Measurements from ENCODE around the gene VPS11. TPM values are rescaled to one million over a fixed set of nuclear protein-coding genes. Genes with fewer than 3 reads are reported as not detected.
A peak's percentile ranks its signal among the peaks of the same experiment; 100 is the strongest.
"Not testable (repeated sequence)": the region's sequence is repeated elsewhere in the genome, so short reads cannot be mapped to it uniquely, and the experiment has no call there.

VPS11 gene
- polyA plus RNA-seq, 1 donor, result 24.6 TPM

DNA sequence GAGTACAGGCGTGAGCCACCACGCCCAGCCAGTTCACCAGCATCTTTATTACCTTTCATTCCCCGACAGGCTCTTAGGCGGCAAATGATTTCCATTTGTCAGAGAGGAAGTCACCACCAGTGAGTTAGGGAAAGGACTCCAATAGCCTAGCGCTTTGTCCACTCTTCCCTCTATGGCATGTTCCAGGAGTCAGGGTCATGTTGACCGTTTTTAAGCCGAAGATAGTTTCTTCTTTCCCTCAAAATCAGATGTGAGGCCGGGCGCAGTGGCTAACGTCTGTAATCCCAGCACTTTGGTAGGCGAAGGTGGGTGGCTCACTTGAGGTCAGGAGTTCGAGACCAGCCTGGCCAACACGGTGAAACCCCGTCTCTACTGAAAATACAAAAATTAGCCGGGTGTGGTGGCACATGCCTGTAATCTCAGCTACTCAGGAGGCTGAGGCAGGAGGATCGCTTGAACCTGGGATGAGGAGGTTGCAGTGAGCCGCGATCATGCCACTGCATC is 35.6 kb downstream of the VPS11 start:
- not testable (repeated sequence) for DNase-seq (ENCODE audit: low read depth)

DNA sequence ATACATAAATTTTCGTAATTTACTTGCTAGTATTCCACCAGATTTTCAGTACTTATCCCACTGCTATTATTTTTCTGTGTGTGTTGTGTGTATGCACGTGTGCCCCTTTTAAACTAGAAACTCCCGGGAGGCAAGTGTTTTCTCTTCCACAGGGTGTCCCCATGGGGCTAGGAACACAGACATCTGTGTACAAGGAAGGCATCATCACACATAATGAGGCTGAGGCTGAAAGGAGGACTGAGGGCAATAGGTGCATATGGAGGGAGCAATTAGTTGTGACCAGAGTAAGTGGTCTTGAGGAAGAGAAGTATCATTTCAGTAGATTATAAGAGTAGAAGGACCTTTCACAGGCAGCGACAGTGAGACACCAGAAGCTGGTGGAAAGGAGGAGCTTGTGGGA is 36.2 kb downstream of the VPS11 start:
- DNase-seq (ENCODE audit: low read depth), result no peak

DNA sequence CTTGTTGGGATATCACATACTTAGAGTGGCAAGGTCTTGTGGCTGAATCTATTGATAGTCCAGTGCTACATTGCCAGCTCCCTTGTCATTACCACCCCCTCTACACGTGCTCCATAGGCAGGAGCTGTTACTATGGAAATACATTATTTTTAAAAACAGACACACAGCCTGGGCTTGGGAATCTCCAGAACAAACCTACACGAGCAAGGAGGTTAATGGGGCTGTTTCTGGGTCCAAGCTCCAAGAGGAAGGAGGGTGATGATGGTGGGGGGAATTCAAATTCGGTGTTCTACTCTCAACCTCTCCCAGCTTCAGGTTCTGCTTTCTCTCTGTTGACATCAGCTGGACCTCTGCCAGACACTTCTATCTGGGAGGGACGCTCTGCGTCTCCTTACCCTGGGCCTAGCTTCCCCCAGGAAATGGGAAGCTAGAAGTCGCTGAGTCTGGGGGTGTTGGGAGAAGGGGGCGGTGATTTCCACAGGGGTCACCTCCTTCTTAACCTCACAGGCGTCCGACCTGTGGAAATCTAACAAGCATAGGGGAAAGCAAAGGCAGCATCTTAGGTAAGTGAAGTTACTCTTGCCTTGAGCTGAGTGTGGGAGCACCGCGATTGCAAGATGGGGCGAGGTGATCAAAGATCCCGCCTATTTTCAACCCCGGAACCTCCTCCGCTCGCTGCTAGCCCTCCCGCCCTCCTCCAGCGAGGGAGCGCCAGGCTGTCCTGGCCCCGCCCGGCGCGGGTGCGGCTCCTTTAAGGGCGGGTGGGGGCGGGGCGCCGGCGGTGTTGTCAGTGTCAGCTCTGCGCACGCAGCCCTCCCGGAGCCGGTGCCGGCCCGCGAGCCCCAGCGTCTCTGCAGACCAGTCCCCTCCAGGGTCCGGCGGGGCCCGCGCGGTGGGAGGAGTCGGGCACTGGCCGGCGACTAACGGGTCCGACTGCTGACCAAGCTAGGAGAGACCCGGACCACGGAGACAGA is 39.2 kb downstream of the VPS11 start, which contains the start of gene C2CD2L:
C2CD2L (plus strand) TSS at position 781 of the 974 bp plus-strand sequence. CDS start 398 bp downstream, outside the sequence.
- DNase-seq (ENCODE audit: low read depth), result peak; percentile 53

GRCh38 chr11:119107538-119108145 is 40.0 kb downstream of the VPS11 start:
- no peak for DNase-seq (ENCODE audit: low read depth)

GRCh38 chr11:119108146-119108856 is 40.7 kb downstream of the VPS11 start:
- DNase-seq (ENCODE audit: low read depth), result no peak

- no peak for DNase-seq (ENCODE audit: low read depth)
Measured at GRCh38 chr11:119108857-119109221, 41.2 kb downstream of the VPS11 start.

- DNase-seq (ENCODE audit: low read depth), result no peak
Measured at GRCh38 chr11:119109843-119110242, 42.2 kb downstream of the VPS11 start.

DNA sequence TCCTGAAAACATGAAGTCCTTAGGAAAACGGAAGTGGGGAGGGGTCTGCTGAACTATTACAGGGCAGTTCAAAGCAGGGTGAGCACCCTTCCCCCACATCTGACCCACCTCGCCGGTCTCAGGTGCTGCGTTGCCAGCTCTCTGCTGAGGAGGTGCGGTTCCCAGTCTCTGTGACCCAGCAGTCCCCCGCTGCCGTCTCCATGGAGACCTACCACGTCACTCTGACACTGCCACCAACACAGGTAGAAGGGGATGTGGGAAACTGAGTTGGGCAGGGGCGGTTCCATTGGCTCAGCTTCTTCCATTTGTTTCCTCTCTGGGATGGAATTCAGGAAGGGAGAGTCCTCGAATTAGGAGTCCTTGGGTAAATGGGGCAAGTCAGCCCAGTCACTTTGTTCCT is 42.8 kb downstream of the VPS11 start:
- no peak for DNase-seq (ENCODE audit: low read depth)

GRCh38 chr11:119111361-119111925 is 43.8 kb downstream of the VPS11 start:
- DNase-seq (ENCODE audit: low read depth), result no peak

DNA sequence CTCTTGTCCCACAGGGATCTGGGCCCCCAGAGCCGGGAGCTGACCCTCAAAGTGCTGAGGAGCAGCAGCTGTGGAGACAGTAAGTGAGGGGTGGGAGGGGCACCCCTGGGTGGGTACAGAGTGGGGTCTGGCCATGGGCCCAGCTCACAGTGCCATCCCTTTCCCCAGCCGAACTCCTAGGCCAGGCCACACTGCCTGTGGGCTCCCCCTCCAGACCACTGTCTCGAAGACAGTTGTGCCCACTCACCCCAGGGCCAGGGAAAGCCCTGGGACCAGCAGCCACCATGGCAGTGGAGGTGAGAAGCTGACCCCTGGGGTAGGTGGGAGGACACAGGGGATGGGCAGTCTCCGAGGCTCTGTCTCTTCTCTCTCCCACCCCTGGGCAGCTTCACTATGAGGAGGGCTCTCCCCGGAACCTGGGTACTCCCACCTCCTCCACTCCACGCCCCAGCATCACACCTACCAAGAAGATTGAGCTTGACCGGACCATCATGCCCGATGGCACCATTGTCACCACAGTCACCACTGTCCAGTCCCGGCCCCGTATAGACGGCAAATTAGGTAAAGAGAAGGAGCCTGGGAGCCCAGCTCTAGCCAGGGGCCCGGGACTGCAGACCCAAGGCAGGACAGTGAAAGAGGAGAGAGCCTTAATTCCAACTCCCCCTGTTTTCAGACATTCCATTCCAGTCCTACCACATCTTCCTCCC is 44.8 kb downstream of the VPS11 start:
- DNase-seq (ENCODE audit: low read depth), result no peak

DNA sequence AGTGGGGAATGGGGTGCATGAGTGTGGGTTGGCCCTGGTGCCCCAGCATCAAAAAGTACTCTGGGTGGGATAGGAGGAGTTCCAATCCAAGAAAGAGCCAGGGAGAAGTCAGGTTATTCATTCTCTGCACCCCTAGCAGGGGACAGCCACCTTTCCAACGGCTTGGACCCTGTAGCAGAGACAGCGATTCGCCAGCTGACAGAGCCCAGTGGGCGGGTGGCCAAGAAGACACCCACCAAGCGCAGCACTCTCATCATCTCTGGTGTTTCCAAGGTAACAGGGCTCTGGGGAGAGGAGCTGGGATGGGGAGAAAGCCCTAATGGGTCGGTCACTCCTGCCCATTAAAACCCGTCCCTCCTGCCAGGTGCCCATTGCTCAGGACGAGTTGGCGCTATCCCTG is 46.1 kb downstream of the VPS11 start:
- no peak for DNase-seq (ENCODE audit: low read depth)

- DNase-seq (ENCODE audit: low read depth), result no peak
Measured at GRCh38 chr11:119114351-119114750, 46.7 kb downstream of the VPS11 start.

- no peak for DNase-seq (ENCODE audit: low read depth)
Measured at GRCh38 chr11:119115484-119116234, 48.0 kb downstream of the VPS11 start.

DNA sequence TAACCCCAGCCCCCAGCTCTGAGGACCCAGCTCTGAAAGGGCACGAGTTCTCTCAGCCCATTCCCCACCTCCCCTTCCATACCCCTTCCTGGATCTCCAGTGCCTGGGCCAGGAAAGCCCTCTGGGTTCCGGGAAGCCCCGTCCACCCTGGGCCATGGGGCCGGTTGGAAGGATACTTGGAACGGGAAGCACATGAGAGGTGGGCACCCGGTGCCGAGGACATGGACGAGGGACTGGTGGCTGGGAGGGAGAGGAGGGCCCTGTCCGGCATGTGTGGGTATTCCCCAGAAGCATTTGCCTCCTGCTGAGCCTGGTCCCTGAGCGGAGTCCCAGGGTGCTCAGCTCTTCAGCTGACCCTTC is 48.6 kb downstream of the VPS11 start:
- DNase-seq (ENCODE audit: low read depth), result no peak

- DNase-seq (ENCODE audit: low read depth), result no peak
Measured at GRCh38 chr11:119116601-119117000, 49.0 kb downstream of the VPS11 start.

DNA sequence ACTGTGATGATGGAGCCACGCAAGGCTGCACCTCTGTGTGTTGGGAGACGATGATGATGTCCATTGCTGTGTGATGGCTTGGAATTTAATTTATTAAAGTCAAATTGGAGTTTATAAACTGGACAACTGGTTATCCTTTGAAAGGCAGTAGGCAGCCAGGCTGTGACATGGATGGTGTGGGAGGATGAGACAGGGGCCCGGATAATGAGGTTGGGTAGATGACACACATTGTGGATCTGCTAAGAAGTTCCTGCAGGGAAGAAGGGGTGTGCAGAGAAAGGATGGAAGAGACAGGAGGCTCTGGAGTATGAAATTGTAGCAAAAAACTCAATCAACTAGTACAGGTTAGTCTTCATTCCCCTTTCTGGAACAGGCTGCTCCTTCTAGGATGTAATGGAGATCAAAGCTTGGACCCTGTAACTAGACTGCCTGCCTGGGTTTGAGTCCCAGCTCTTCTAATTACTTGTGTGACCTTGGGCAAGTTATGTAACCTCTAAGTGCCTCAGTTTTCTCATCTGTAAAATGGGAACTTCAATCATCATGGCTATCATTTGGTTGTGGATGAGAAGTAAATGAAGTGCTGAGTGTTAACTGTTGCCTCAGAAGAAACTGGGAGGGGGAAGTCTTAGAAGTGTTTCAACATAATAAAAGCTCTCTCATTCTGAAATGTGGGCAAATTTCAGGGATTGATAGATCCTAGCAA is 49.5 kb downstream of the VPS11 start:
- no peak for DNase-seq (ENCODE audit: low read depth)

DNA sequence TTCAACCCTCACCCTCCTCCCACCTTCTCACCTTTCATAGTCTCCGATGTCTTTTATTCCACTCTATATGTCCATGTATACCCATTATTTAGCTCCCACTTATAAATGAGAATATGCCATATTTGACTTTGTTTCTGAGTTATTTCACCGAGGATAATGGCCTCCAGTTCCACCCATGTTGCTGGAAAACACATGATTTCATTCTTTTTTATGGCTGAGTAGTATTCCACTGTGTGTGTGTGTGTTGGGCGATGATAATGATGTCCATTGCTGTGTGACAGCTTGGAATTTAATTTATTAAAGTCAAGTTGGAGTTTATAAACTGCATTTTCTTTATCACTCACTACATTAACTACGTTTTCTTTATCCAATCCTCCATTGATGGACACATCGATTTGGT is 50.6 kb downstream of the VPS11 start:
- DNase-seq (ENCODE audit: low read depth), result no peak

DNA sequence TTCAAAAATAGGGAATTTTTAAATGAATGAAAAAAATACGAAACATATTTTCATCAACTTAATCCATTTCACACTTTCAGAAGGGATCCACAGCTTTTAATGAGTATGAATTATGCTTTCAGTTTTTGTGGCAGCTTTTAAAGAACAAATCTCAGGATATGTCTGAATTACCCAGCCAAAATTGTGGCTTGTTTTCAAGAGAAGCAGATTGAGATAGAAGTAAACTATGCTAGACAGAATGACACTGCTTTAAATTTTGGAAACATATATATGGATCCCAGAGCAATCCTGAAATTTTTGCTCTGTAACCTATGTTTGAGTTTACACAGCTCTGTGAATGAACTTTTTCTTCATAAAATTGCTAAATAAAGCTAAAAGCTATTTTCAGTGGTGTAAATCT is 51.3 kb downstream of the VPS11 start:
- DNase-seq (ENCODE audit: low read depth), result no peak

GRCh38 chr11:119120639-119121007 is 53.0 kb downstream of the VPS11 start:
- DNase-seq (ENCODE audit: low read depth), result no peak

Data from forelimb muscle (tissue), 1 donor.